Astrocyte of the cerebellum (primary cell): ENCODE measurements around the gene KCNK16.

Experiments
- DNase-seq: peaks from one replicate; pipeline ENCODE4 v3.0.0-alpha.2; 2011; ENCODE audit warnings: low read depth
- H3K4me3 ChIP-seq: 2 replicates; pipeline ENCODE4 v1.5.1; 2011; ENCODE audit warnings: mild to moderate bottlenecking, low read depth, low read length, moderate library complexity
- in situ Hi-C: cut with HindIII; loops from 2 replicates; pipeline ENCODE4 v1.10.0; 2017; ENCODE audit warnings: low sequenced_read_pairs
- TF ChIP-seq, protein P1 (sequence below): IDR thresholded peaks from 2 replicates; pipeline ENCODE4 v1.5.1; 2012; ENCODE audit warnings: low read length, low read depth, moderate library complexity, mild to moderate bottlenecking; ENCODE audit errors: missing control alignments

The KCNK16 gene

DNA sequence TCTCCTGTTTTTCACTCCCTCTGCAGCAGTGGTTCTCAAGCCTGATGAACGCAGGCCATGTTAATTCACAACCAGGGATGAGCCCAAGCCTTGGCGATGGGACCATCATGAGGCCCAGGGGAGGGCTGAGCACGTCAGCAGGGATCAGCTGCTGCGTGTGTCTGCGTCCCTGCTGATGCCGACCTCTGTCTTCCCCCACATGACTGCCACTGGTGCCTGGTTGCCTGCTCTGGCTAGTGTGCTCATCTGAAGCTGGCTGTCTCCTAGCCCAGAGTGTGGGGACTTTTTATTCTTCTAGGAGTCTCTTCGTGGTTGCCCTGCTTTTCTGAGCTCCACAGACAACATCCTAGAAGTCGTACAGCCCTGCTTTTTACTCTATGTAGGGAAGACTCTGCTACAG, 40.8 kb upstream of the KCNK16 start:
- TF ChIP-seq, protein P1, sequence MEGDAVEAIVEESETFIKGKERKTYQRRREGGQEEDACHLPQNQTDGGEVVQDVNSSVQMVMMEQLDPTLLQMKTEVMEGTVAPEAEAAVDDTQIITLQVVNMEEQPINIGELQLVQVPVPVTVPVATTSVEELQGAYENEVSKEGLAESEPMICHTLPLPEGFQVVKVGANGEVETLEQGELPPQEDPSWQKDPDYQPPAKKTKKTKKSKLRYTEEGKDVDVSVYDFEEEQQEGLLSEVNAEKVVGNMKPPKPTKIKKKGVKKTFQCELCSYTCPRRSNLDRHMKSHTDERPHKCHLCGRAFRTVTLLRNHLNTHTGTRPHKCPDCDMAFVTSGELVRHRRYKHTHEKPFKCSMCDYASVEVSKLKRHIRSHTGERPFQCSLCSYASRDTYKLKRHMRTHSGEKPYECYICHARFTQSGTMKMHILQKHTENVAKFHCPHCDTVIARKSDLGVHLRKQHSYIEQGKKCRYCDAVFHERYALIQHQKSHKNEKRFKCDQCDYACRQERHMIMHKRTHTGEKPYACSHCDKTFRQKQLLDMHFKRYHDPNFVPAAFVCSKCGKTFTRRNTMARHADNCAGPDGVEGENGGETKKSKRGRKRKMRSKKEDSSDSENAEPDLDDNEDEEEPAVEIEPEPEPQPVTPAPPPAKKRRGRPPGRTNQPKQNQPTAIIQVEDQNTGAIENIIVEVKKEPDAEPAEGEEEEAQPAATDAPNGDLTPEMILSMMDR: no peak
- no peak for DNase-seq
- no peak overlapping the region for H3K4me3 ChIP-seq
- in situ Hi-C loops: loop anchor here (25.0 kb wide), 1 partner anchor 1699 kb away; the partner anchor contains the start of genes APOBEC2, NFYA and OARD1

DNA sequence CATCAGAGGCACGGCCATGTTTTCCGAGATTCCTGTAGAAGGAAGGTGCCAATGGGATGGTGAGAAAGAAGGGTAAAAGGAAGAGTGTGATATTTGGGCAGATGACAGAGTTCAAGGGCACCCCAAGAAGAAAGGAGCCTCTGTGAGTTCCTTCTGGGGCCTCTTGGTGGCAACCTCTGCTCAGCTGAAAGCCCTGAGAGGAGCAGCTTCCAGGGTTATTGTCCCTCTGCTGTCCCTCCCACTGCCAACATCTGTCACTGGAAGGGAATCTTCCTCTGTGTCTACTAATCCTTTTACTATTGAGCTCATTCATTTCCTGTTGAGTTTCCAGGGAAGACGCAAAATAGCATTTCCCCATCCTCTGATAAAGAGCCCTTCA, 40.0 kb upstream of the KCNK16 start:
- TF ChIP-seq, protein P1: no peak
- in situ Hi-C loops: loop anchor here (25.0 kb wide), 1 partner anchor 1700 kb away; the partner anchor contains the start of genes APOBEC2, NFYA and OARD1
- DNase-seq: no peak
- no peak overlapping the region for H3K4me3 ChIP-seq

DNA sequence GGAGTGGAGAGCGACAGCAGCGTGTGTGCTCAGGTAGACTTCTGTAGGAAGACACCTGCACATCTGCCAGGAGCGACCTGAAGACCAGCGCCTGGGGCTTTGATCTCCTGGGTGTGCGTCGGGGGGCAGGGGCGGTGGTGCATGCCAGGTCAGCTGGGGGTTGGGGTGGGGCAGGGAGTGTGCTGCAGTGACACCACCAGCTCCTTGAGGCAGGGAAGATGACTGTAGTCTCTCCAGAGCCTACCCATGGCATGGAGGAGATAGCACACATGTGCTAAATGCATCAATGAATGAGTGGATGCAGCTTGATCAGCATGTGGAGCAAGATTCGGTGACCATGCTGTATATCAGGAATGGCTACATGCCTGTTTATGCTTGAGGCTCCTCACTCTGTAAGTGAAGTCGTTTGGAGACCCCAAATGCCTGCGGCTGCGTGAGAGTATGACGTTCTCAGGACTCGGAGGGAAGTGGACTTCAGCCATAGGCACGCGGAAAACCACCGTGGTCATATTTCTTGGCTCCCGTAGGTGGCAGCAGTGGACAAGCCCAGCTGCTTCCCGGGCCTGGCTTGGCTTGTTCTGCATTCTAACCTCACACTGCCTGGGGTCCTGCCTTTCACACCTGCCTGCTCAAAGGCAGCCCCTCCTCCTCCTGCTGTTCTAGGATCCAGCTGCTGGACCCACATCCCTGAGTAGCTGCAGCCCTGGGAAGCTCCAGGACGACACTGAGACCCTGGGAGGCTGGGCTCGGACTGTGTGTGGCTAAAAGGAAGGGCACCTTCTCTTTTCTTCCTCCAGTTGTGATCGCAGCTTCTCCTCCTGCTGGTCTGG, 39.4 kb upstream of the KCNK16 start:
- DNase-seq: peak; percentile 40
- no peak overlapping the region for H3K4me3 ChIP-seq
- TF ChIP-seq, protein P1: peak; percentile 93
- in situ Hi-C loops: loop anchor here (25.0 kb wide), 1 partner anchor 1700 kb away; the partner anchor contains the start of genes APOBEC2, NFYA and OARD1

DNA sequence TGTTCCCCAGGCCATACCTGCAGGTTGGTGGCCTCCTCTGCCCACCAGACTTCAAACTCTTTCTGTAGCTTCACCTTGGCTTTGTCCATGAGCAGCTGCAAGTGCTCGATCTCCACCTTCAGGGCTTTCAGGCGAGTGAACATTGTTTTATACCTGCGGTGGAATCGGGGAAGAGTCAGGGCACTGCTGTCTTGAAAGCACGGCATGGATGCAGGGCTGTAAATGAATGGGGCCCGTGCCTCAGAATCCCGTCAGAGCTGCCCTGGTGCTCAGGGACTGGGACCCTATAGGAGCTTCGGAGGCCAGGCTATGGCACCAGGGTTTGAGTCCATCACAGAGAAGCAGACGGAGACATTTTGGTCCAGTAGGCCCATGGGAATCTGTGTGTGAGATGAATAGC, 37.9 kb upstream of the KCNK16 start:
- in situ Hi-C loops: loop anchor here (25.0 kb wide), 1 partner anchor 1702 kb away; the partner anchor contains the start of genes APOBEC2, NFYA and OARD1
- no peak overlapping the region for H3K4me3 ChIP-seq
- DNase-seq: no peak
- TF ChIP-seq, protein P1: no peak

DNA sequence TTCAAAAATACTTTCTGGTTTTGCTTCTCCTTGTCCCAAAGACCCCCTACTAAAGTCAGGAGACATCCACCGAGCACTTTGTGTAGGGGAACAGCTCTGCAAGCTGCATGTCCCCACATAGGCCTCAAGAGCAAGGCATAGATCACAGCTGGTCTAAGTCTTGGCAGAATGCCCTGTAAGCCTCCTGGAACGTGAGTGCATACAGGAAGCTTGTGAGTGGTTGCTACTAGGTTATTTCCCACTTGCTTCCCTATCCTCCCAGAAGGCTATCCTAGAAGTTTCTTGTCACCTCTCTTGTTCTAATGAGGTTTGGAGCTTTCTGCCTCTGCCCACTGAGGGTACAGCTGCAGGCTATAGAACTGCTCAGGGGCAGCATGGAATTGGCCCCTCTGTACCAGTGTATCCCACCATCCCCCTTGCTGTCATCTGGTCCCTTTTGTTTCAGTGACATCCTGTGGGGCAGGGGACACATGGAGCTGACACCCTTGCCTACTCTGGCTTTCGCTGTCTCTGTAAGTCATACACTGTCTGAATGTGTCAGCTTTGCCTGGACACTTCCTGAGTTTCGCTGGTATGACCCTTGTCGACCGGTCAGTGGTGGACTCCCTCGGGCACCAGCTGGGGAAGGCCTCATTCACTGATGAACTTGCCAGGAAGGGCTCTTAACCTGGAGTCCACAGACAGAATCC, 35.6 kb upstream of the KCNK16 start:
- TF ChIP-seq, protein P1: no peak
- H3K4me3 ChIP-seq: no peak overlapping the region
- peak; percentile 38 for DNase-seq
- in situ Hi-C loops: loop anchor here (25.0 kb wide), 1 partner anchor 1704 kb away; the partner anchor contains the start of genes APOBEC2, NFYA and OARD1

DNA sequence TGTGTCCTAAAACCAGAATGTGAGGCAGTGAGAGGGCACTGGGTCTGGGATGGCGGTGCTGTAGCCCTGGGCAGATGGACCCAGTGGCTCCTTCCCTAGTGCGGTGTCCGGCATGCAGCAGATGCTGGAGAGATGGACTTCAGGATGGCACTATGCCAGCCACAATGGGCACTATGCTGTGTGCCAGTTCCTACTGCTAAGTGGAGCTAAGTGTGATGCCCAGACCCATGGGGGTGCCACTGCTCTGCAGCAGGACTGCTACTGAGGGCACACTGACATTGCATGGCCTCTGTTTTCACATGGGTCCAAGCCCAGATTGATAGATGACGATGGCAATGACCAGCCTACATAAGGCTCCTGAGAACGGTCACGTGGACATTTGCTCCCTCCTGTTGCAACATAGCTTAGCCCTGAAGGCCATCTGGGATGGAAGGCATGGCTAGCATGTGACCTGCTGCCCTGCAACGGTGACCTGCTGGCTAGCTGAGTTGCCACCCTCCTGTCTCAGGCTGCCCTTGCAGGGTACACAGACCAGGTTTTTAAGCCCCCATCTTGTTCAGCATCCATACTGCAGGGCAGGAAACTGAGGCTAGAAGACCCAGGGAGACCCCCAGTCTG, 31.3 kb upstream of the KCNK16 start:
- TF ChIP-seq, protein P1: no peak
- in situ Hi-C loops: loop anchor here (25.0 kb wide), 1 partner anchor 1708 kb away; the partner anchor contains the start of genes APOBEC2, NFYA and OARD1
- no peak for DNase-seq
- no peak overlapping the region for H3K4me3 ChIP-seq
